ENCODE data around the gene MYO3B.

MYO3B gene

GRCh38 chr2:170464268-170464667 is 286.3 kb downstream of the MYO3B start:
- TF ChIP-seq REST (IDR thresholded peaks at IDR 0.05; ENCODE audit: insufficient read depth in 1 of 2, low read depth in 2 of 2, low read length in 2 of 2) (no peak), TAF1 (IDR thresholded peaks at IDR 0.05; ENCODE audit: borderline replicate concordance, insufficient read depth, low read length) (no peak)

- no peak for TF ChIP-seq POLR2AphosphoS5 (IDR thresholded peaks at IDR 0.05; ENCODE audit: low read depth, low read length)
- TF ChIP-seq TAF1 (IDR thresholded peaks at IDR 0.05; ENCODE audit: borderline replicate concordance, insufficient read depth, low read length) = no peak
- no peak for TF ChIP-seq SIN3A (IDR thresholded peaks at IDR 0.05; ENCODE audit: borderline replicate concordance, insufficient read depth, low read length)
- TF ChIP-seq REST (IDR thresholded peaks at IDR 0.05; ENCODE audit: insufficient read depth in 1 of 2, low read depth in 2 of 2, low read length in 2 of 2) = no peak
- TF ChIP-seq FOXP2 (optimal IDR thresholded peaks at IDR 0.05; ENCODE audit: borderline replicate concordance, extremely low read depth, extremely low read length, insufficient read depth) = no peak
Observed at GRCh38 chr2:170465241-170465640, 287.3 kb downstream of the MYO3B start.

GRCh38 chr2:170466632-170467031 is 288.7 kb downstream of the MYO3B start:
- TF ChIP-seq POLR2AphosphoS5 (IDR thresholded peaks at IDR 0.05; ENCODE audit: low read depth, low read length) = no peak
- TF ChIP-seq FOXP2 (optimal IDR thresholded peaks at IDR 0.05; ENCODE audit: borderline replicate concordance, extremely low read depth, extremely low read length, insufficient read depth) = no peak
- no peak for TF ChIP-seq REST (IDR thresholded peaks at IDR 0.05; ENCODE audit: insufficient read depth in 1 of 2, low read depth in 2 of 2, low read length in 2 of 2)
- no peak for TF ChIP-seq TAF1 (IDR thresholded peaks at IDR 0.05; ENCODE audit: borderline replicate concordance, insufficient read depth, low read length)
- TF ChIP-seq SIN3A (IDR thresholded peaks at IDR 0.05; ENCODE audit: borderline replicate concordance, insufficient read depth, low read length) = no peak

- TF ChIP-seq SIN3A (IDR thresholded peaks at IDR 0.05; ENCODE audit: borderline replicate concordance, insufficient read depth, low read length) = no peak
- no peak for TF ChIP-seq TAF1 (IDR thresholded peaks at IDR 0.05; ENCODE audit: borderline replicate concordance, insufficient read depth, low read length)
- TF ChIP-seq POLR2AphosphoS5 (IDR thresholded peaks at IDR 0.05; ENCODE audit: low read depth, low read length) = no peak
- TF ChIP-seq REST (IDR thresholded peaks at IDR 0.05; ENCODE audit: insufficient read depth in 1 of 2, low read depth in 2 of 2, low read length in 2 of 2) = no peak
- TF ChIP-seq FOXP2 (optimal IDR thresholded peaks at IDR 0.05; ENCODE audit: borderline replicate concordance, extremely low read depth, extremely low read length, insufficient read depth) = no peak
Observed at GRCh38 chr2:170467568-170468422, 289.8 kb downstream of the MYO3B start.
